GM21528 (cell line): ENCODE measurements around the gene COBL.

Experiments
- ATAC-seq: cut with Tn5 transposase; IDR thresholded peaks from one replicate; pipeline ENCODE4 v1.9.1; 2021; ENCODE audit warnings: mild to moderate bottlenecking, moderate library complexity; ENCODE audit not compliant: unreplicated experiment, low FRiP score

COBL gene

GRCh38 chr7:51069411-51070083 lies 247.1 kb downstream of the COBL start:
- no peak for ATAC-seq

- no peak for ATAC-seq
Observed at GRCh38 chr7:51068401-51068800, 248.2 kb downstream of the COBL start.

- ATAC-seq: no peak
Observed at GRCh38 chr7:51067757-51068156, 248.9 kb downstream of the COBL start.

- no peak for ATAC-seq
Observed at GRCh38 chr7:51067258-51067657, 249.4 kb downstream of the COBL start.

- no peak for ATAC-seq
Observed at GRCh38 chr7:51066405-51066882, 250.2 kb downstream of the COBL start.

GRCh38 chr7:51065766-51066165 lies 250.8 kb downstream of the COBL start:
- ATAC-seq: no peak

- ATAC-seq: no peak
Observed at GRCh38 chr7:51064688-51065087, 251.9 kb downstream of the COBL start.

- ATAC-seq: no peak
Observed at GRCh38 chr7:51062222-51062987, 254.2 kb downstream of the COBL start.

- no peak for ATAC-seq
Observed at GRCh38 chr7:51060536-51060935, 256.1 kb downstream of the COBL start.

- ATAC-seq: no peak
Observed at GRCh38 chr7:51059504-51060142, 257.0 kb downstream of the COBL start.

GRCh38 chr7:51058764-51059163 lies 257.8 kb downstream of the COBL start:
- no peak for ATAC-seq

GRCh38 chr7:51055039-51055840 lies 261.4 kb downstream of the COBL start:
- no peak for ATAC-seq

- ATAC-seq: no peak
Observed at GRCh38 chr7:51054231-51054630, 262.4 kb downstream of the COBL start.

- no peak for ATAC-seq
Observed at GRCh38 chr7:51053160-51053925, 263.3 kb downstream of the COBL start.

- ATAC-seq: no peak
Observed at GRCh38 chr7:51046482-51046881, 270.1 kb downstream of the COBL start.

GRCh38 chr7:51046103-51046466 lies 270.5 kb downstream of the COBL start:
- ATAC-seq: no peak

GRCh38 chr7:51045319-51046102 lies 271.1 kb downstream of the COBL start:
- ATAC-seq: no peak

- no peak for ATAC-seq
Observed at GRCh38 chr7:51043461-51043860, 273.1 kb downstream of the COBL start.

- no peak for ATAC-seq
Observed at GRCh38 chr7:51040787-51041186, 275.8 kb downstream of the COBL start.
